Measurements from ENCODE around the gene PDE1C.

DNA sequence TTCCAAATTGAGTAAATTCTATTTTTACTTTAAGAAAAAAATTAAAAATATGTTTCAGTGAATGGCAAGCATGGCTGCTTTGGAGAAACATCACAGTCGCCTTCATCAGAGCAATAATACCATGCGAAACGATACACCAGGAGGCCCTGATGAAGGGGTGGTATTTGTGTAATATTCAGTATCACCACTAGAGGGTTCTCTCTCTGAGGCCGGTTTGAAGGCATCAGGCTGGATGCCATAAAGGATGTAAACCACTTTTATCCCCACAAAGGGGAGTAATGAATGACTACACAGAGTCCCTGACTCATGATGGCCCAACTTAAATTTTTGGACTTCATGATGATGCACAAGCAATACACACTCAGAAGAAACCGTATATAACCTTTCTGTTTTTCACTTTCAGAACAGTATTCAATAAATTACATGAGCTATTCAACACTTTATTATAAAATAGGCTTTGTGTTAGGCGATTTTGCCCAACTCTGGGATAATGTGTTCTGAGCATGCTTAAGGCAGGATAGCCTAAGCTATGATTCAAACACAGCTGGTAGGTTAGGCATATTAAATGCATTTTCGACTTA is 287.7 kb downstream of the PDE1C start:
- TF ChIP-seq, protein P1, sequence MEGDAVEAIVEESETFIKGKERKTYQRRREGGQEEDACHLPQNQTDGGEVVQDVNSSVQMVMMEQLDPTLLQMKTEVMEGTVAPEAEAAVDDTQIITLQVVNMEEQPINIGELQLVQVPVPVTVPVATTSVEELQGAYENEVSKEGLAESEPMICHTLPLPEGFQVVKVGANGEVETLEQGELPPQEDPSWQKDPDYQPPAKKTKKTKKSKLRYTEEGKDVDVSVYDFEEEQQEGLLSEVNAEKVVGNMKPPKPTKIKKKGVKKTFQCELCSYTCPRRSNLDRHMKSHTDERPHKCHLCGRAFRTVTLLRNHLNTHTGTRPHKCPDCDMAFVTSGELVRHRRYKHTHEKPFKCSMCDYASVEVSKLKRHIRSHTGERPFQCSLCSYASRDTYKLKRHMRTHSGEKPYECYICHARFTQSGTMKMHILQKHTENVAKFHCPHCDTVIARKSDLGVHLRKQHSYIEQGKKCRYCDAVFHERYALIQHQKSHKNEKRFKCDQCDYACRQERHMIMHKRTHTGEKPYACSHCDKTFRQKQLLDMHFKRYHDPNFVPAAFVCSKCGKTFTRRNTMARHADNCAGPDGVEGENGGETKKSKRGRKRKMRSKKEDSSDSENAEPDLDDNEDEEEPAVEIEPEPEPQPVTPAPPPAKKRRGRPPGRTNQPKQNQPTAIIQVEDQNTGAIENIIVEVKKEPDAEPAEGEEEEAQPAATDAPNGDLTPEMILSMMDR (IDR thresholded peaks at IDR 0.05; ENCODE audit: low read depth, low read length), result peak; percentile 82
- TF ChIP-seq POLR2A (IDR thresholded peaks at IDR 0.05; ENCODE audit: extremely low read depth, insufficient read length), result no peak
- TF ChIP-seq MYC (IDR thresholded peaks at IDR 0.05; ENCODE audit: low read depth, low read length), result no peak

Data from NB4 (cell line).